Mucosa of rectum (tissue), 2 donors: ENCODE data around the gene NDNF.
A peak's percentile ranks its signal among the peaks of the same experiment; 100 is the strongest.

Source experiments
- H3K27ac ChIP-seq, 2 donors: one replicate each; pipeline ENCODE4 v1.7.0; 2013; ENCODE audit warnings: inconsistent platforms in 2 of 2, low read depth in 2 of 2, low read length in 2 of 2
- H3K27me3 ChIP-seq, 2 donors: one replicate each; pipeline ENCODE4 v1.7.0; 2013; ENCODE audit warnings: low read length in 2 of 2; ENCODE audit not compliant: control insufficient read depth in 2 of 2, insufficient read depth in 2 of 2
- H3K36me3 ChIP-seq, 2 donors: one replicate each; pipeline ENCODE4 v1.7.0; 2013; ENCODE audit warnings: low read length in 2 of 2; ENCODE audit not compliant: control insufficient read depth in 2 of 2, insufficient read depth in 2 of 2
- H3K4me1 ChIP-seq, 2 donors: one replicate each; pipeline ENCODE4 v1.7.0; 2013; ENCODE audit warnings: low read length in 2 of 2, mild to moderate bottlenecking in 1 of 2; ENCODE audit not compliant: control insufficient read depth in 2 of 2, insufficient read depth in 2 of 2
- H3K4me3 ChIP-seq, 2 donors: one replicate each; pipeline ENCODE4 v1.7.0; 2013; ENCODE audit warnings: low read length in 2 of 2
- H3K9ac ChIP-seq, 2 donors: one replicate each; pipeline ENCODE4 v1.7.0; 2013; ENCODE audit warnings: low read length in 2 of 2, low read depth in 1 of 2, mild to moderate bottlenecking in 1 of 2
- H3K9me3 ChIP-seq, 2 donors: one replicate each; pipeline ENCODE4 v1.7.0; 2013; ENCODE audit warnings: low read length in 2 of 2; ENCODE audit not compliant: control insufficient read depth in 2 of 2
- donor health status: healthy.
- donor health status: Normal muscosa, but diverticular disease.

NDNF gene

GRCh38 chr4:121096191-121096590 lies 23.9 kb upstream of the NDNF start:
- no peaks in the 10 kb centered on the region for H3K36me3 ChIP-seq
- no peaks in the 10 kb centered on the region for H3K9me3 ChIP-seq
- H3K27ac ChIP-seq: no peak overlapping the region
- no peak overlapping the region for H3K4me3 ChIP-seq
- no peaks in the 10 kb centered on the region for H3K27me3 ChIP-seq
- no peak overlapping the region for H3K9ac ChIP-seq
- H3K4me1 ChIP-seq: no peaks in the 10 kb centered on the region

GRCh38 chr4:121094297-121094966 lies 22.1 kb upstream of the NDNF start:
- Histone ChIP-seq H3K4me3 (no peak overlapping the region), H3K27me3 (no peaks in the 10 kb centered on the region), H3K9ac (no peak overlapping the region), H3K4me1 (no peaks in the 10 kb centered on the region), H3K36me3 (no peaks in the 10 kb centered on the region), H3K9me3 (no peaks in the 10 kb centered on the region), H3K27ac (no peak overlapping the region)

- Histone ChIP-seq H3K4me1 (no peaks in the 10 kb centered on the region), H3K9ac (no peak overlapping the region), H3K27ac (no peak overlapping the region), H3K36me3 (no peaks in the 10 kb centered on the region), H3K27me3 (no peaks in the 10 kb centered on the region), H3K9me3 (no peaks in the 10 kb centered on the region), H3K4me3 (no peak overlapping the region)
Measured at GRCh38 chr4:121093261-121093660, 20.9 kb upstream of the NDNF start.

- Histone ChIP-seq H3K4me1 (no peaks in the 10 kb centered on the region), H3K27me3 (no peaks in the 10 kb centered on the region), H3K27ac (no peak overlapping the region), H3K9me3 (no peaks in the 10 kb centered on the region), H3K36me3 (no peaks in the 10 kb centered on the region), H3K9ac (no peak overlapping the region), H3K4me3 (no peak overlapping the region)
Measured at GRCh38 chr4:121091941-121092340, 19.6 kb upstream of the NDNF start.

- Histone ChIP-seq H3K9me3 (no peaks in the 10 kb centered on the region), H3K4me1 (no peaks in the 10 kb centered on the region), H3K4me3 (no peak overlapping the region), H3K36me3 (no peaks in the 10 kb centered on the region), H3K9ac (no peak overlapping the region), H3K27me3 (no peaks in the 10 kb centered on the region), H3K27ac (no peak overlapping the region)
Measured at GRCh38 chr4:121088867-121089266, 16.5 kb upstream of the NDNF start.

GRCh38 chr4:121079376-121079775 lies 7.0 kb upstream of the NDNF start:
- Histone ChIP-seq H3K27ac (no peak overlapping the region), H3K36me3 (no peaks in the 10 kb centered on the region), H3K27me3 (no peaks in the 10 kb centered on the region), H3K9ac (no peak overlapping the region), H3K9me3 (no peaks in the 10 kb centered on the region), H3K4me1 (peaks cover 0 to 5% of the 10 kb centered on the region in 2 donors), H3K4me3 (no peak overlapping the region)

- H3K9me3 ChIP-seq: no peaks in the 10 kb centered on the region
- H3K9ac ChIP-seq: no peak overlapping the region
- no peak overlapping the region for H3K4me3 ChIP-seq
- no peaks in the 10 kb centered on the region for H3K36me3 ChIP-seq
- H3K4me1 ChIP-seq: peaks cover 3 to 22% of the 10 kb centered on the region in 2 donors
- no peaks in the 10 kb centered on the region for H3K27me3 ChIP-seq
- H3K27ac ChIP-seq: no peak overlapping the region
Measured at GRCh38 chr4:121077496-121077895, 5.2 kb upstream of the NDNF start.

GRCh38 chr4:121076416-121076815 lies 4.1 kb upstream of the NDNF start:
- Histone ChIP-seq H3K36me3 (no peaks in the 10 kb centered on the region), H3K9me3 (no peaks in the 10 kb centered on the region), H3K27me3 (peaks cover 2 to 4% of the 10 kb centered on the region in 2 donors), H3K9ac (no peak overlapping the region), H3K27ac (no peak overlapping the region), H3K4me3 (no peak overlapping the region), H3K4me1 (peaks cover 8 to 28% of the 10 kb centered on the region in 2 donors)

- Histone ChIP-seq H3K9ac (peak overlapping the region in 1 of 2 donors; percentile 12), H3K4me3 (peak overlapping the region; percentile 27 to 43), H3K36me3 (no peaks in the 10 kb centered on the region), H3K27ac (peak overlapping the region; percentile 62 to 71), H3K4me1 (peaks cover 8 to 32% of the 10 kb centered on the region in 2 donors), H3K9me3 (no peaks in the 10 kb centered on the region), H3K27me3 (peaks cover 4 to 9% of the 10 kb centered on the region in 2 donors)
Measured at GRCh38 chr4:121073672-121074381, 1.5 kb upstream of the NDNF start.

- H3K27ac ChIP-seq: peak overlapping the region; percentile 68 to 77
- H3K9ac ChIP-seq: peak overlapping the region; percentile 50 to 69
- H3K27me3 ChIP-seq: peaks cover 4 to 9% of the 10 kb centered on the region in 2 donors
- peak overlapping the region; percentile 75 to 76 for H3K4me3 ChIP-seq
- H3K4me1 ChIP-seq: peaks cover 8 to 32% of the 10 kb centered on the region in 2 donors
- no peaks in the 10 kb centered on the region for H3K9me3 ChIP-seq
- H3K36me3 ChIP-seq: no peaks in the 10 kb centered on the region
Measured at GRCh38 chr4:121073004-121073435, 685 bp upstream of the NDNF start.
